Endothelial cell of umbilical vein (primary cell): ENCODE measurements around the gene NUP205. TPM values are rescaled to one million over a fixed set of nuclear protein-coding genes. Genes with fewer than 3 reads are reported as not detected.

Experiments used
- BruUV-seq: library from RNA; stranded (reverse); fragments of 400-500 nt; replicated peaks from 2 replicates; lab custom pipeline; 2021; lab: Mats Ljungman, UMichigan
- CTCF ChIA-PET: fragments of 300-600, 350-600 bp; sonication (Branson Sonifier 250); formaldehyde crosslinking; loops from one replicate; lab custom pipeline; 2021; ENCODE audit warnings: antibody characterized with exemption, inconsistent platforms; lab: Charles Lee
- POLR2A ChIA-PET: fragments of 300-600, 350-600 bp; sonication (Branson Sonifier 250); formaldehyde crosslinking; loops from one replicate; lab custom pipeline; 2021; ENCODE audit warnings: antibody characterized with exemption, inconsistent platforms; lab: Charles Lee
- DNase-seq: peaks from one replicate; pipeline ENCODE4 v3.0.0-alpha.2; 2011; ENCODE audit warnings: low read depth, low spot score
- FAIRE-seq: peaks from 2 replicates; lab custom pipeline; 2011; peaks lifted over from hg19 to GRCh38; lab: Jason Lieb, UNC
- H2AFZ ChIP-seq: 2 replicates; pipeline ENCODE4 v1.6.0; 2012; ENCODE audit warnings: low read depth, low read length, control low read depth, inconsistent platforms
- H3K27ac ChIP-seq: 2 replicates; pipeline ENCODE4 v1.5.1; 2011; ENCODE audit warnings: low read depth, mild to moderate bottlenecking, control low read depth, low read length, moderate library complexity; ENCODE audit not compliant: insufficient read depth
- H3K27me3 ChIP-seq, 2 experiments: 2 replicates each; pipeline versions ENCODE4 v1.6.0 to v1.6.1; 2011; ENCODE audit warnings: low read length in 2 of 2, mixed read lengths in 1 of 2; ENCODE audit not compliant: control insufficient read depth in 2 of 2, insufficient read depth in 2 of 2
- H3K36me3 ChIP-seq, 2 experiments: 2 replicates in 1 of 2; 3 replicates in 1 of 2; pipeline ENCODE4 v1.5.1; 2011; ENCODE audit warnings: low read length in 2 of 2, mild to moderate bottlenecking in 1 of 2, moderate library complexity in 1 of 2; ENCODE audit not compliant: control insufficient read depth in 2 of 2, insufficient read depth in 2 of 2; ENCODE audit errors: extremely low read depth in 1 of 2
- H3K4me1 ChIP-seq: 3 replicates; pipeline ENCODE4 v1.5.1; 2011; ENCODE audit warnings: mild to moderate bottlenecking, low read length; ENCODE audit not compliant: control insufficient read depth, insufficient read depth; ENCODE audit errors: extremely low read depth
- H3K4me2 ChIP-seq: 2 replicates; pipeline ENCODE4 v1.6.1; 2011; ENCODE audit warnings: low read length, control low read depth, mixed read lengths; ENCODE audit not compliant: insufficient read depth
- H3K4me3 ChIP-seq, 3 experiments: fragments of 200-600 bp in 1 of 3; sonication (generic), shearing (Covaris generic) in 1 of 3; replicated peaks in 1 of 3; 2 replicates each; pipeline ENCODE4 v1.5.1; 2011 to 2016; ENCODE audit warnings: control low read depth in 3 of 3, low read length in 3 of 3, mild to moderate bottlenecking in 2 of 3, inconsistent platforms in 1 of 3, low read depth in 1 of 3, moderate library complexity in 1 of 3; ENCODE audit not compliant: insufficient read depth in 1 of 3
- H3K79me2 ChIP-seq: 2 replicates; pipeline ENCODE4 v1.6.0; 2012; ENCODE audit warnings: low read length, inconsistent platforms; ENCODE audit not compliant: control insufficient read depth, insufficient read depth
- H3K9ac ChIP-seq: replicated peaks from 2 replicates; pipeline ENCODE3; 2011; ENCODE audit warnings: low read length, control low read depth; ENCODE audit not compliant: insufficient read depth; ENCODE audit errors: extremely low read depth
- H3K9me1 ChIP-seq: replicated peaks from 3 replicates; pipeline ENCODE4 v1.6.0; 2011; ENCODE audit warnings: mild to moderate bottlenecking, low read length; ENCODE audit not compliant: control insufficient read depth, insufficient read depth; ENCODE audit errors: extremely low read depth
- H3K9me3 ChIP-seq: replicated peaks from 2 replicates; pipeline ENCODE4 v1.5.1; 2012; ENCODE audit warnings: low read length, inconsistent platforms; ENCODE audit not compliant: control insufficient read depth, insufficient read depth
- H4K20me1 ChIP-seq: replicated peaks from 2 replicates; pipeline ENCODE3; 2011; ENCODE audit warnings: mild to moderate bottlenecking, low read length; ENCODE audit not compliant: control insufficient read depth, insufficient read depth; ENCODE audit errors: extremely low read depth
- CTCF ChIP-seq, 2 donors: IDR thresholded peaks; 1 replicate in 1 of 2; 2 replicates in 1 of 2; pipeline ENCODE4 v1.5.1; 2011; ENCODE audit warnings: low read length in 2 of 2, mild to moderate bottlenecking in 2 of 2, moderate library complexity in 2 of 2, control low read depth in 1 of 2, inconsistent platforms in 1 of 2, low read depth in 1 of 2; ENCODE audit not compliant: insufficient read depth in 1 of 2; ENCODE audit errors: extremely low read depth in 1 of 2
- EZH2 ChIP-seq: IDR thresholded peaks from 2 replicates; pipeline ENCODE4 v1.6.1; 2012; ENCODE audit warnings: borderline replicate concordance, low read depth, mild to moderate bottlenecking, moderate library complexity, low read length, inconsistent platforms; ENCODE audit not compliant: severe bottlenecking
- FOS ChIP-seq: IDR thresholded peaks from 2 replicates; pipeline ENCODE4 v1.6.1; 2011; ENCODE audit warnings: mild to moderate bottlenecking, low read length, moderate library complexity, borderline replicate concordance; ENCODE audit not compliant: insufficient read depth
- GATA2 ChIP-seq: IDR thresholded peaks from 2 replicates; pipeline ENCODE4 v1.7.0; 2011; ENCODE audit warnings: low read depth, mild to moderate bottlenecking, moderate library complexity, mixed read lengths, low read length; ENCODE audit not compliant: insufficient read length, insufficient read depth
- JUN ChIP-seq: IDR thresholded peaks from 2 replicates; pipeline ENCODE4 v1.6.1; 2011; ENCODE audit warnings: borderline replicate concordance, low read depth; ENCODE audit not compliant: insufficient read length, insufficient read depth
- MAX ChIP-seq: IDR thresholded peaks from 2 replicates; pipeline ENCODE4 v1.6.1; 2011; ENCODE audit not compliant: insufficient read depth, insufficient read length
- MYC ChIP-seq: IDR thresholded peaks from one replicate; pipeline ENCODE4 v1.6.1; 2011; ENCODE audit warnings: mild to moderate bottlenecking, low read depth, low read length
- POLR2A ChIP-seq: IDR thresholded peaks from 2 replicates; pipeline ENCODE4 v1.6.1; 2012; ENCODE audit warnings: low read depth, mild to moderate bottlenecking, control low read depth, low read length
- POLR2AphosphoS5 ChIP-seq: IDR thresholded peaks from 2 replicates; pipeline ENCODE4 v1.6.1; 2012; ENCODE audit warnings: low read depth, mild to moderate bottlenecking, control low read depth, low read length, moderate library complexity; ENCODE audit not compliant: insufficient read depth
- dilution Hi-C: fragments of 300-500 bp; cut with MboI; formaldehyde crosslinking; loops from one replicate; pipeline ENCODE4 v1.15.0; 2019; ENCODE audit warnings: low sequenced_read_pairs; ENCODE audit not compliant: extremely low pct_ligation_motif_present
- intact Hi-C: fragments of 100-400 bp; cut with micrococcal nuclease; formaldehyde crosslinking; loops from one replicate; pipeline ENCODE4 v1.10.0; 2022
- polyA plus RNA-seq, 4 experiments: library from polyadenylated mRNA; depleted of rRNA in 3 of 4; stranded (reverse) in 3 of 4; unstranded in 1 of 4; fragments of >200 nt; gene quantifications; 2 replicates each; pipeline versions ENCODE4 v1.2.1 to v1.2.3, GENCODE V29; 2011 to 2012; ENCODE audit warnings: missing spikeins in 1 of 4
- total RNA-seq: library from RNA; stranded (reverse); gene quantifications from 2 replicates; pipeline ENCODE4 v1.2.3, GENCODE V29; 2021

NUP205 gene
- total and polyA plus RNA-seq, 2 donors (not counting 3 experiments of a cell fraction or from before 2014, with no cell fraction given) = 48.8 to 81.3 TPM

GRCh38 chr7:135537905-135538304, 19.8 kb upstream of the NUP205 start:
- dilution Hi-C loops = no loop called here

More at GRCh38 chr7:135537905-135538304, 19.8 kb upstream of the NUP205 start:
- POLR2A ChIA-PET = no interaction called here
- no peak overlapping the region for H3K9ac ChIP-seq
- no peaks in the 10 kb centered on the region for H3K9me3 ChIP-seq
- no peak for FAIRE-seq
- BruUV-seq = no TSS peak
- H2AFZ ChIP-seq = no peak overlapping the region
- H3K36me3 ChIP-seq = no peaks in the 10 kb centered on the region
- H4K20me1 ChIP-seq = no peaks in the 10 kb centered on the region
- CTCF ChIA-PET = interaction anchor here (1.4 kb wide), 1 partner anchor 15 kb away, joined by 3 read pairs; no protein-coding TSS in a partner anchor
- H3K27ac ChIP-seq = no peak overlapping the region
- intact Hi-C loops = no loop called here
- H3K79me2 ChIP-seq = no peaks in the 10 kb centered on the region
- H3K27me3 ChIP-seq = no peaks in the 10 kb centered on the region
- no peak for DNase-seq
- H3K9me1 ChIP-seq = no peaks in the 10 kb centered on the region
- TF ChIP-seq MAX (no peak), POLR2AphosphoS5 (no peak), JUN (no peak), GATA2 (no peak), CTCF (IDR thresholded peaks at IDR 0.05; ENCODE audit: extremely low read depth in 1 of 2, insufficient read depth in 1 of 2, low read depth in 1 of 2, low read length in 2 of 2) (no peak), EZH2 (no peak), FOS (no peak), MYC (no peak), POLR2A (no peak)
- H3K4me1 ChIP-seq = no peaks in the 10 kb centered on the region
- no peak overlapping the region for H3K4me3 ChIP-seq
- no peak overlapping the region for H3K4me2 ChIP-seq
